GM21737 (cell line): ENCODE results near the gene MCL1.
A peak's percentile ranks its signal among the peaks of the same experiment; 100 is the strongest.
"Not testable (repeated sequence)": the region's sequence is repeated elsewhere in the genome, so short reads cannot be mapped to it uniquely, and the experiment has no call there.

Experiments used
- ATAC-seq: cut with Tn5 transposase; IDR thresholded peaks from one replicate; pipeline ENCODE4 v1.9.1; 2021; ENCODE audit warnings: mild to moderate bottlenecking, moderate library complexity; ENCODE audit not compliant: unreplicated experiment

MCL1 gene

GRCh38 chr1:150579110-150579944, at the start of gene MCL1:
Gene MCL1, minus strand, starts transcription at chr1:150579610. Its CDS starts 80 bp downstream, at chr1:150579530.
- ATAC-seq, result peak; percentile 87

GRCh38 chr1:150628766-150629114, 49.3 kb upstream of the MCL1 start:
- no peak for ATAC-seq

- ATAC-seq, result no peak
These were observed 48.5 kb upstream of the MCL1 start for GRCh38 chr1:150627826-150628410.

DNA sequence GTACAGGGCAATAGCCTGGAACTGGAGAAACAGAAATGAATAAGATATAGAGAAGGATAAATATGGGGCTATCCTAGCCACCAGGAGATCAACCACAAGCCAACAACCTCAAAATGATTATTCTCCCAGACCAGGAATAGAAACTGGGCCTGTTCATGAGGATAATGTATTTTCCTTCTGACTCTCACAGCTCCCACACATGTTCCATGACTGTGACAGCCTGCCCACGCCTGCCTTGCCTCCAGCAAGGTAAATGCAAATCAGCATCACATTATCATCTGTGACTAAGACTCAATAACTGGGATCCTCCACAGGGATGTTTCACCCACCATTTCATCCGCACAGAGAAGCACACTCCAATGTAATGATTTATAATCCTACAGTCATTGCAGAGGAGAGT, 46.7 kb upstream of the MCL1 start:
- no peak for ATAC-seq

GRCh38 chr1:150624546-150624945, 45.1 kb upstream of the MCL1 start:
- ATAC-seq, result not testable (repeated sequence)

DNA sequence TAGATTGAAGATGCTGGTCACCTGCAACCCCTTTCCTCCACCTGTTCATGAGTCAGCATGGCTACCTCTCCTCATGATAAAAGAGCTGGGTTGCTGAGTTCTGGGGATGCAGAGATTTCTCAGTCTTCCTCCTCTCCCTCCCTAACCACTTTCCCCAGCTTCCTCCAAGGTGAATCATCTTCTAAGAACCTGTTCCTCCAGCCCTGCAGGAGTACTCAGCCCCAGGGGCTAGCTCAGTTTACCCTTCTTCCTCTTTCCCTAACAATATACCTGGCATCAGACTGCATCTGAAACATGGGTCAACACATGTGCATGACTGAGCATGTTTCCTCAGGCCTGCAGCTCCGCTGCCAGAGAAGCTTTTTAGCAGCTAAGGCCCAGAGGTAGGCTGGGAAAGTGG, 44.7 kb upstream of the MCL1 start:
- not testable (repeated sequence) for ATAC-seq

GRCh38 chr1:150622303-150622975, 43.0 kb upstream of the MCL1 start:
- no peak for ATAC-seq

- ATAC-seq, result no peak
These were observed 42.3 kb upstream of the MCL1 start for GRCh38 chr1:150621497-150622302.

GRCh38 chr1:150620919-150621318, 41.5 kb upstream of the MCL1 start:
- ATAC-seq, result no peak

DNA sequence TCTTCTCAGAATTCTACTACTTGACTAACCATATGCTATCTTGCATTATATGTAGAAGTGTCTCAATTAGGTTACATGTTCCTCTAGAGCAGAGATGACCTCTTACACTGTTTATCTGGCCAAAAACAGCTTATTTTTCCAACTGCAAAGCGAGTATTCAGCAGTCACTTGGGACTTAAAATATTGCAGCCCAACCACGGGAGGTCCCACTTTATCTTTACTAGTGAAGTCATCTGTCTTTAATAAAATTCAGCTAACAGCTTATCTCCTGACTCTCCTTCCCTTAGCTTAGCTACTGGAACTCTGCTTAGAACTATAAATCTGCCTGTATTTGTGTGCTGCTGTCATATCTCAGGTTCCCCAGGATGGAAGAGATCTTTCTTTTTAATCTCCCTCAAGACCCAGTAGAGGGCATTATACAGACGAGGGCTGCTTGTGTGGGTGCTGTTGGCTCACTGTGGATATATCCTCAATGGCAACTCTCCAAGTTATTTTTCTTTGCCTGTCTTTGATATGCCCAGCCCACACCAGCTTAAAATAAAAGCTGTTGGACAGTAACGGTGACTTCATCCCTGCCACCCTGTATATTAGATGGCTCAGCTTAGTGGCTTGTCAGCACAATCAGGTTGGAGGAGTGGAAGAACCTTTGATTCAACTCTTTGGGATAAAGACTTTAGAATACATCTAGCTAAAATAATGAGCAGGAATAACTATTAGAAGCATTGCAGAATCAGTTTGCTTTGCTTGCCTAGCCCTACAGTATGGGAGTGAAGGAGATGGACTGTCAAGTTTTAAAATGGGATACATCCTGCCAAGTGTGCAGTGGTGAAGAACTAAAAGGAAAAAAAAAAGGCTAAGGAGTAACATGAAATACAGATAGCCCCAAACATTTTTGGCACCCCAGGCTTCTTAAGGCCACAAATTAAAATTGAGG, 40.4 kb upstream of the MCL1 start:
- no peak for ATAC-seq

DNA sequence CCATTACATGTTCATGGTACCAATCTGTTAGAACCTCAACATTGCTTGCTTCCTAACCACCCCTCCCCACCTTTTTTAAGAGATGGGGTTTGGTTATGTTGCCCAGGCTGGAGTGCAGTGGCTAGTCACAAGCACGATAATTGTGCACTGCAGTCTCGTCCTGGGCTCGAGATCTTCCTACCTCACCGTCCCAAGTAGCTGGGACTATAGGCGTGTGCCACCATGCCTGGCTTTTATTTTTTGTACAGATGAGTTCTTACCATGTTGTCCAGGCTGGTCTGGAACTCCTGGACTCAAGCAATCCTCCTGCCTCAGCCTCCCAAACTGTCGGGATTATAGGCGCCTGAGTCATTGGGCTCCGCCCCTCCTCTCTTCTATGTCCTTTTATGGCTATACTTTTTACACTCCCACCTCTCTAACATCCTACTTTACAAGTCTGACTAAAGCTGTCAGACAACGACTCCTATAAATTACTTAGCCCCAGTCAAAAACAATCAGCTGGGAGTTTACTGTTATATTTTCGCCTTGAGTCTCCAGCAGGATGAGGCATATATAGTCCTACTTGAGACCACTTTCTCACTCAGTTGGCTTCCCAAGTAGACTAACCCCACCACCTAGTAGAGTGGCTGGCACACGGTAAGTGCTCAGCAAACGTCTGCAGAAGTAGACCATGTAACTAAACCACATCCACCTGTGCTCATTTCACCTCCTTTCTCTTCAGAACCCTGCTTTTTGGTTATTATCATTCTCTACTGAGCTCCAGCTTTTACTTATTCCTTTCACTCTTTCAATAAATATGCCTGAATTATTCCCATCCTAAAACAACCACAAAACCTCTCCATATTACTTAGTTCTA, 36.2 kb upstream of the MCL1 start:
- ATAC-seq, result no peak

- no peak for ATAC-seq
These were observed 33.9 kb upstream of the MCL1 start for GRCh38 chr1:150613061-150613920.

- ATAC-seq, result no peak
These were observed 32.6 kb upstream of the MCL1 start for GRCh38 chr1:150612014-150612345.

GRCh38 chr1:150610576-150610975, 31.2 kb upstream of the MCL1 start:
- ATAC-seq, result no peak

DNA sequence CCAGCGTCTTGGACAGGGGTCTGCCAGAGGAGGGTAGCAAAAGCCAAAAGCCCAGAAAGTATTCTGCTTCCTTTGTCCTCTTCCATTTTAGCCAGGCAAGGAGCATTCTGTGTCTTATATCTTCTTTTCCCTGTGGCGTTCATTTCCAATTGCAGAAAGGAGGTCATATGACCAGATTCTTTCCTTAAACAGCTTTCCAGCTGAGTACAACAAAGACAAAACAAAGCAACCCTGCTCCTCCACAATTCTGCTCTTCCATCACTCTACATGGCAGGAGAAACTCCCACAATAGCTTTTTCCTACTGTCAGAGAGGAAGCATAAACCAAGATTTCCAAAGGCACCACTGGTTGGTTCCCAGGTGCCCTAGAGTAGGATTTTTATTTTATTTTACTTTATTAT, 30.3 kb upstream of the MCL1 start:
- no peak for ATAC-seq

DNA sequence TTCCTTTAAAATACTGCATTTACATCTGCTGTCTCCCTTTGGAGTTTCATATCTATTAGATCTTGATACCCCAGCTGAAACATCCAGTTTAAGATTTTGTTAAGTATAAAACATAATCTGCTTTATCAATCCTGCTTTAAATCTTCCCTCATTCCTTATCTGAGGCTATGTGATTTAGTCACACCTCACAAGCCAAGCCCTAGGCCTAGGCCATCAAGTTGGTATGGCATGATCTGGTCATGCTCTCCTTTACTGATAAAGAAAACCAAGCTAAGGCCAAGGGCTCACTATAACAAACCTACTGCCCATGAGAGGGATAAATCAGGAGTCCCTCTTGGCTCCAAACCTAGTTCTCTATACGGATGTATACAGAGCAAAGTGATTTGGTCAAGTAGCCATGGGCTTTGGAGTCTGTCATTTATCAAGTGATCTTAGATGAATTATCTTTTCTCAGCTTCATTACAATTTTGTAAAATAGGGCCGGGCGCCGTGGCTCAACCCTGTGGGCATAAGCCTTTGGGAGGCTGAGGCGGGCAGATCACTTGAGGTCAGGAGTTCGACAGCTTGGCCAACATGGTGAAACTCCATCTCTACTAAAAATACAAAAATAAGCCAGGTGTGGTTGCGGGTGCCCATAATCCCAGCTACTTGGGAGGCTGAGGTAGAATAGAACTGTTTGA, 27.2 kb upstream of the MCL1 start:
- no peak for ATAC-seq

DNA sequence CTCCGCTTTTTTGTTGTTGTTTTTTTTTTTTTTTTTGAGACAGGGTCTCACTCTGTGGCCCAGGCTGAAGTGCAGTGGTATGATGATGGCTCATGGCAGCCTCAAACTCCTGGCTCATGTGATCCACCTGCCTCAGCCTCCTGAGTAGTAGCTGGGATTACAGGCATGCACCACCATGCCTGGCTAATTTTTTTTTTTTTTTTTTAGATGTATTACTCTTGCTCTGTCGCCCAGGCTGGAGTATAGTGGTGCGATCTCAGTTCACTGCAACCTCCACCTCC, 26.0 kb upstream of the MCL1 start:
- not testable (repeated sequence) for ATAC-seq

DNA sequence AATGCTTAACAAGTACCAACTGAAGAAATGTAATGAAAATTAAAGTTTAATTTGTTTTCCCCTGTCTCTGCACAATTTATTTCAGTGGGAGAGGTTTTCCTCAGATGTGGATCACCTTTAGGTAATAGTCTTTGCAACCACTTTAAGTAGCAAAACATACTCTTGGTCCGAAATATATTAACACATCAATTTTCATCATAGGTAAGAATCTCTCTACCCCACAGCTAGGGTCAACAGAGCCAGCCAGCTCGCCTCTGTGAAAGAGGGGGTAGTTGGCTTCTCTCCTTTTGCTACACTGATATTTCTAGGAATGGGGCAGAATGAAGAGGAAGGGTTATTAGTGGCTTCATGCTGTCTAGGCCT, 24.8 kb upstream of the MCL1 start:
- ATAC-seq, result no peak
